ENCODE measurements around the gene APEH. TPM values are rescaled to one million over a fixed set of nuclear protein-coding genes. Genes with fewer than 3 reads are reported as not detected.

APEH gene
- total and polyA plus RNA-seq, 12 donors: 36.5 to 166 (median 124) TPM

- no peaks in the 10 kb centered on the region for H3K9me3 ChIP-seq (replicated peaks in 1 of 3)
- H3K27me3 ChIP-seq: no peaks in the 10 kb centered on the region
- H3K4me3 ChIP-seq: no peak overlapping the region
- TF ChIP-seq POLR2A (IDR thresholded peaks at IDR 0.05): no peak
- TF ChIP-seq CTCF (IDR thresholded peaks at IDR 0.05): no peak
- intact Hi-C loops (cut with DNase I): loop anchor here in 1 of 2 donors (10.0 kb wide), 1 partner anchor 129 kb away; no protein-coding TSS in a partner anchor
- no peak overlapping the region for H3K27ac ChIP-seq
- peaks cover 0 to 45% of the 10 kb centered on the region in 2 donors for H3K36me3 ChIP-seq (replicated peaks in 1 of 2)
- H3K4me1 ChIP-seq (replicated peaks in 1 of 2): no peaks in the 10 kb centered on the region
- WGBS, 4 donors: 84 to 95% (median 91%) methylated on average over 8 to 17 of the region's 17 CpGs; no CpG with 5 or more reads in 1 of the 4 donors
- no peak for DNase-seq
Observed at GRCh38 chr3:49705390-49705960, 31.3 kb downstream of the APEH start.

- 83 to 90% (median 85%) methylated on average over 5 to 9 of the region's 9 CpGs for WGBS, 4 donors
- H3K36me3 ChIP-seq (replicated peaks in 1 of 2): peaks cover 0 to 35% of the 10 kb centered on the region in 2 donors
Observed at GRCh38 chr3:49706456-49707112, 32.4 kb downstream of the APEH start.

GRCh38 chr3:49707113-49707480 is 32.9 kb downstream of the APEH start:
- TF ChIP-seq CTCF (IDR thresholded peaks at IDR 0.05): no peak
- no peak for TF ChIP-seq POLR2A (IDR thresholded peaks at IDR 0.05)
- no peak overlapping the region for H3K27ac ChIP-seq
- H3K9me3 ChIP-seq (replicated peaks in 1 of 3): no peaks in the 10 kb centered on the region
- WGBS, 4 donors: 51 to 60% (median 57%) methylated on average over 3 to 4 of the region's 4 CpGs
- intact Hi-C loops (cut with DNase I): loop anchor here in 1 of 2 donors (10.0 kb wide), 1 partner anchor 128 kb away; no protein-coding TSS in a partner anchor
- H3K27me3 ChIP-seq: no peaks in the 10 kb centered on the region
- H3K36me3 ChIP-seq (replicated peaks in 1 of 2): peaks cover 0 to 30% of the 10 kb centered on the region in 2 donors
- H3K4me1 ChIP-seq (replicated peaks in 1 of 2): no peaks in the 10 kb centered on the region
- no peak for DNase-seq
- no peak overlapping the region for H3K4me3 ChIP-seq

More at GRCh38 chr3:49706456-49707112, 32.4 kb downstream of the APEH start:
- Histone ChIP-seq H3K4me1 (replicated peaks in 1 of 2) (no peaks in the 10 kb centered on the region), H3K27ac (no peak overlapping the region), H3K27me3 (no peaks in the 10 kb centered on the region), H3K4me3 (no peak overlapping the region), H3K9me3 (replicated peaks in 1 of 3) (no peaks in the 10 kb centered on the region)
- no peak for DNase-seq
- TF ChIP-seq POLR2A (IDR thresholded peaks at IDR 0.05) (no peak), CTCF (IDR thresholded peaks at IDR 0.05) (no peak)
- intact Hi-C loops (cut with DNase I): loop anchor here in 1 of 2 donors (10.0 kb wide), 1 partner anchor 128 kb away; no protein-coding TSS in a partner anchor

- peaks cover 0 to 13% of the 10 kb centered on the region in 2 donors for H3K36me3 ChIP-seq (replicated peaks in 1 of 2)
- 96 to 97% (median 96%) methylated on average over 8 of the region's 8 CpGs for WGBS, 4 donors
Observed at GRCh38 chr3:49709852-49710251, 35.7 kb downstream of the APEH start.

More at GRCh38 chr3:49709852-49710251, 35.7 kb downstream of the APEH start:
- Histone ChIP-seq H3K27ac (no peak overlapping the region), H3K27me3 (no peaks in the 10 kb centered on the region), H3K4me3 (no peak overlapping the region), H3K9me3 (replicated peaks in 1 of 3) (no peaks in the 10 kb centered on the region), H3K4me1 (replicated peaks in 1 of 2) (no peaks in the 10 kb centered on the region)
- DNase-seq: no peak
- TF ChIP-seq CTCF (IDR thresholded peaks at IDR 0.05) (no peak), POLR2A (IDR thresholded peaks at IDR 0.05) (no peak)
- intact Hi-C loops (cut with DNase I): loop anchor here (5.0 to 10.0 kb wide), 2 partner anchors 125 to 197 kb away; no protein-coding TSS in a partner anchor

Measured in adrenal gland (tissue), 12 donors.